Measurements from ENCODE around the gene CTTNBP2. TPM values are rescaled to one million over a fixed set of nuclear protein-coding genes. Genes with fewer than 3 reads are reported as not detected.

The CTTNBP2 gene
- polyA plus RNA-seq, 1 donor from 2014 or later, result 53.5 TPM

GRCh38 chr7:117902314-117902889 is 29.2 kb upstream of the CTTNBP2 start:
- TF ChIP-seq EZH2 (IDR thresholded peaks at IDR 0.05; ENCODE audit: borderline replicate concordance, insufficient read depth, low read length, poor library complexity, severe bottlenecking) (no peak), RAD21 (conservative IDR thresholded peaks at IDR 0.05) (peak; percentile 49), SMC3 (conservative IDR thresholded peaks at IDR 0.05; ENCODE audit: poor library complexity) (peak; percentile 36), TAF1 (IDR thresholded peaks at IDR 0.05; ENCODE audit: low read depth) (peak; percentile 23), POLR2AphosphoS5 (IDR thresholded peaks at IDR 0.05) (peak; percentile 84), EP300 (conservative IDR thresholded peaks at IDR 0.05; ENCODE audit: poor library complexity, severe bottlenecking) (peak; percentile 94), CTCF (IDR thresholded peaks at IDR 0.05; ENCODE audit: poor library complexity, severe bottlenecking) (no peak), REST (IDR thresholded peaks at IDR 0.05; ENCODE audit: borderline replicate concordance) (peak; percentile 97), MXI1 (conservative IDR thresholded peaks at IDR 0.05; ENCODE audit: poor library complexity, severe bottlenecking) (peak; percentile 55)
- H2AFZ ChIP-seq (ENCODE audit: low read depth, low read length), result no peak overlapping the region
- H3K9me2 ChIP-seq (ENCODE audit: insufficient read depth, low read length), result no peaks in the 10 kb centered on the region
- H3K27me3 ChIP-seq (ENCODE audit: insufficient read depth, low read depth, low read length), result no peaks in the 10 kb centered on the region
- no peaks in the 10 kb centered on the region for H3F3A ChIP-seq (ENCODE audit: insufficient read depth, low read length, poor library complexity, severe bottlenecking)
- H3K79me2 ChIP-seq (replicated peaks; ENCODE audit: insufficient read depth, low read length), result no peaks in the 10 kb centered on the region
- H3K9me3 ChIP-seq (ENCODE audit: low read length), result no peaks in the 10 kb centered on the region
- H3K9ac ChIP-seq (ENCODE audit: low read length), result peak overlapping the region; percentile 48
- peak overlapping the region; percentile 50 for H3K4me3 ChIP-seq (ENCODE audit: low read length)
- H3K27ac ChIP-seq (ENCODE audit: low read length), result peak overlapping the region; percentile 91
- H3K36me3 ChIP-seq (ENCODE audit: insufficient read depth, low read length), result no peaks in the 10 kb centered on the region
- no peaks in the 10 kb centered on the region for H4K20me1 ChIP-seq (ENCODE audit: insufficient read depth)
- peak overlapping the region; percentile 64 for H3K4me2 ChIP-seq (ENCODE audit: low read length)

- no peak overlapping the region for H3K4me2 ChIP-seq (ENCODE audit: low read length)
These were observed 28.0 kb upstream of the CTTNBP2 start for GRCh38 chr7:117901089-117901797.

More at GRCh38 chr7:117901089-117901797, 28.0 kb upstream of the CTTNBP2 start:
- Histone ChIP-seq H3F3A (ENCODE audit: insufficient read depth, low read length, poor library complexity, severe bottlenecking) (no peaks in the 10 kb centered on the region), H3K36me3 (ENCODE audit: insufficient read depth, low read length) (no peaks in the 10 kb centered on the region), H2AFZ (ENCODE audit: low read depth, low read length) (no peak overlapping the region), H3K4me3 (ENCODE audit: low read length) (peak overlapping the region; percentile 50), H3K79me2 (replicated peaks; ENCODE audit: insufficient read depth, low read length) (no peaks in the 10 kb centered on the region), H3K9me3 (ENCODE audit: low read length) (no peaks in the 10 kb centered on the region), H3K27ac (ENCODE audit: low read length) (peak overlapping the region; percentile 91), H3K9ac (ENCODE audit: low read length) (peak overlapping the region; percentile 27), H4K20me1 (ENCODE audit: insufficient read depth) (no peaks in the 10 kb centered on the region), H3K9me2 (ENCODE audit: insufficient read depth, low read length) (no peaks in the 10 kb centered on the region), H3K27me3 (ENCODE audit: insufficient read depth, low read depth, low read length) (no peaks in the 10 kb centered on the region)
- no peak for TF ChIP-seq SMC3 (conservative IDR thresholded peaks at IDR 0.05; ENCODE audit: poor library complexity)
